ENCODE measurements around the gene USP48. TPM values are rescaled to one million over a fixed set of nuclear protein-coding genes. Genes with fewer than 3 reads are reported as not detected.

The USP48 gene
- total and polyA plus RNA-seq, 2 of the 8 experiments (the other 6 are each of a cell fraction or from before 2014, with no cell fraction given) = 12.8 to 83.5 TPM

DNA sequence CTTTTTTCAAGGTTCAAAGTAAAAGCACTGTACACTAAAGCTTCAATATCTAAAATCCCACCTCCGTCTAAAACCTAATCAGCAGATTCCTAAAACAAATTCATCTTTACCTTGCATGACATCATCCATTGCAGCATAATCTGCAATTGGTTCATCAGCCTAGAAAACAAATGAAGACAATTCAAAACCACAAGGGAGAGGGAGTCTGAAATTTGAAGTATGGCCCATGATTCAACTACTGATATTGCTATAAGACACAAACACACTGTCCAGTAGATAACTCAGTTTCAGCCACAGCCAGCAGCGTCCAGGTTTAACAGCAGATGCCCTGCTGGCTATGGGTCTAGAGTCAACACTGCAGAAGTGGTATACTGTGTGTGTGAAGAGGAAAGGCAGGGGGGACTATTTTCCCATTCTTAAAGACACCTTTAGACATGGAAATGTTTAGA lies 95.8 kb downstream of the USP48 start:
- Histone ChIP-seq H2AK5ac (ENCODE audit: low read depth, low read length) (no peak overlapping the region), H4K8ac (ENCODE audit: extremely low read depth, insufficient read depth, low read length) (no peak overlapping the region), H2AFZ (ENCODE audit: low read length) (no peak overlapping the region), H3K14ac (ENCODE audit: insufficient read length) (no peak overlapping the region), H3K79me1 (ENCODE audit: low read depth, low read length) (no peaks in the 10 kb centered on the region; the same call in 1 of the 2 replicates), H3K4me2 (ENCODE audit: insufficient read depth in 1 of 2, low read depth in 2 of 2, low read length in 2 of 2) (no peak overlapping the region), H3K23ac (ENCODE audit: insufficient read length) (no peak overlapping the region), H3K56ac (replicated peaks; ENCODE audit: insufficient read length, low read depth, low read length) (no peak overlapping the region), H3K23me2 (ENCODE audit: low read depth, low read length) (no peaks in the 10 kb centered on the region), H3K79me2 (ENCODE audit: control insufficient read depth in 1 of 2, insufficient read depth in 2 of 2, low read length in 2 of 2) (no peaks in the 10 kb centered on the region), H2BK5ac (ENCODE audit: low read depth, low read length) (no peak overlapping the region), H3K4me3 (ENCODE audit: extremely low read depth in 1 of 4, insufficient read depth in 2 of 4, low read depth in 3 of 4, low read length in 4 of 4) (no peak overlapping the region), H3K4me1 (replicated peaks in 1 of 4; ENCODE audit: control insufficient read depth in 3 of 4, insufficient read depth in 4 of 4, low read length in 3 of 4) (peaks cover 0 to 6% (median 0%) of the 10 kb centered on the region in 4 experiments; a peak in 1 of 7 replicates), H4K5ac (ENCODE audit: insufficient read length, low read depth, low read length) (no peak overlapping the region), H2BK20ac (ENCODE audit: low read length) (no peak overlapping the region), H4K20me1 (replicated peaks in 1 of 2; ENCODE audit: control insufficient read depth in 1 of 2, insufficient read depth in 2 of 2, low read length in 2 of 2) (peaks cover 0 to 4% of the 10 kb centered on the region in 2 experiments), H3K9me3 (ENCODE audit: insufficient read depth in 2 of 2, low read depth in 1 of 2, low read length in 1 of 2) (no peaks in the 10 kb centered on the region), H3K4ac (replicated peaks; ENCODE audit: insufficient read length, low read depth, low read length) (no peak overlapping the region), H3K27me3 (replicated peaks in 1 of 4; ENCODE audit: control insufficient read depth in 3 of 4, extremely low read depth in 1 of 4, insufficient read depth in 3 of 4, low read length in 3 of 4) (no peaks in the 10 kb centered on the region), H2BK12ac (ENCODE audit: low read depth, low read length) (no peak overlapping the region), H2BK120ac (replicated peaks; ENCODE audit: low read depth, low read length) (no peak overlapping the region), H2BK15ac (ENCODE audit: low read length) (no peak overlapping the region), H4K91ac (replicated peaks; ENCODE audit: insufficient read length, low read length) (no peak overlapping the region), H3K36me3 (ENCODE audit: control insufficient read depth in 2 of 4, insufficient read depth in 4 of 4, low read length in 3 of 4) (peaks cover 3 to 31% (median 25%) of the 10 kb centered on the region in 4 experiments), H3K9ac (replicated peaks in 1 of 4; ENCODE audit: extremely low read depth in 1 of 4, low read depth in 3 of 4, low read length in 3 of 4) (no peak overlapping the region), H3K27ac (ENCODE audit: low read depth, low read length) (no peak overlapping the region), H3K18ac (ENCODE audit: extremely low read depth, low read length) (no peak overlapping the region)
- CTCF ChIA-PET (ENCODE audit: partially characterized antibody) = no interaction called here
- FAIRE-seq (no peak), DNase-seq (ENCODE audit: low read depth in 1 of 2, low spot score in 2 of 2) (no peak)
- TF ChIP-seq BCL11A (IDR thresholded peaks at IDR 0.05; ENCODE audit: low read depth in 2 of 2, low read length in 2 of 2) (no peak), KDM4A (IDR thresholded peaks at IDR 0.05; ENCODE audit: low read depth, low read length, severe bottlenecking) (no peak), HDAC6 (IDR thresholded peaks at IDR 0.05; ENCODE audit: low read depth, low read length) (no peak), SUZ12 (IDR thresholded peaks at IDR 0.05; ENCODE audit: low read length) (no peak), SP4 (IDR thresholded peaks at IDR 0.05; ENCODE audit: low read length) (no peak), CBX8 (IDR thresholded peaks at IDR 0.05; ENCODE audit: borderline replicate concordance, low read depth, low read length) (no peak), CBX5 (IDR thresholded peaks at IDR 0.05; ENCODE audit: low read depth, low read length) (no peak), EGR1 (IDR thresholded peaks at IDR 0.05; ENCODE audit: borderline replicate concordance, low read depth, low read length) (no peak)
- 87 to 100% methylated on average over 1 to 2 of the region's 2 CpGs for WGBS, 2 experiments (ENCODE audit: extremely low coverage in 1 of 2, insufficient coverage in 1 of 2, insufficient read length in 1 of 2, insufficient replicate concordance in 2 of 2, low coverage in 1 of 2, low lambda C conversion rate in 2 of 2, missing lambda C conversion rate in 1 of 2)
- POLR2A ChIA-PET (ENCODE audit: partially characterized antibody) = no interaction called here
